Neuronal stem cell (in vitro differentiated cells): Measurements from ENCODE around the gene HOXD9.
A peak's percentile ranks its signal among the peaks of the same experiment; 100 is the strongest.

Experiments used
- DNase-seq: peaks from one replicate; pipeline ENCODE4 v3.0.0-alpha.2; 2013; ENCODE audit warnings: low spot score
- H2AFZ ChIP-seq: one replicate; pipeline ENCODE4 v1.6.1; 2013; ENCODE audit warnings: mild to moderate bottlenecking, low read length, inconsistent platforms
- H2AK5ac ChIP-seq: 2 replicates; pipeline ENCODE4 v1.6.1; 2013; ENCODE audit warnings: low read depth, mild to moderate bottlenecking, inconsistent platforms, low read length, moderate library complexity, mixed read lengths
- H2BK120ac ChIP-seq: 2 replicates; pipeline ENCODE4 v1.6.1; 2013; ENCODE audit warnings: low read depth, mild to moderate bottlenecking, inconsistent platforms, low read length, moderate library complexity, mixed read lengths
- H2BK12ac ChIP-seq: one replicate; pipeline ENCODE4 v1.6.1; 2013; ENCODE audit warnings: low read length, inconsistent platforms
- H2BK15ac ChIP-seq: 2 replicates; pipeline ENCODE4 v1.6.1; 2013; ENCODE audit warnings: mild to moderate bottlenecking, low read length, inconsistent platforms, mixed read lengths
- H2BK5ac ChIP-seq: one replicate; pipeline ENCODE4 v1.6.1; 2013; ENCODE audit warnings: inconsistent platforms, mild to moderate bottlenecking, low read length, moderate library complexity
- H3K14ac ChIP-seq: one replicate; pipeline ENCODE4 v1.6.1; 2013; ENCODE audit warnings: low read length, inconsistent platforms
- H3K18ac ChIP-seq: 2 replicates; pipeline ENCODE4 v1.6.1; 2013; ENCODE audit warnings: low read length, inconsistent platforms
- H3K23ac ChIP-seq: 2 replicates; pipeline ENCODE4 v1.6.1; 2013; ENCODE audit warnings: low read depth, mild to moderate bottlenecking, mixed read lengths, low read length, inconsistent platforms; ENCODE audit not compliant: poor library complexity
- H3K27ac ChIP-seq: replicated peaks from 3 replicates; pipeline ENCODE4 v1.5.1; 2013; ENCODE audit warnings: low read length, inconsistent platforms
- H3K27me3 ChIP-seq, 3 experiments: 2 replicates each; pipeline ENCODE4 v1.6.1; 2013; ENCODE audit warnings: low read length in 3 of 3, mild to moderate bottlenecking in 2 of 3, inconsistent platforms in 1 of 3, low read depth in 1 of 3, mixed read lengths in 1 of 3, moderate library complexity in 1 of 3; ENCODE audit not compliant: control insufficient read depth in 3 of 3, insufficient read depth in 3 of 3
- H3K36me3 ChIP-seq, 2 donors: replicated peaks in 1 of 2; 2 replicates each; pipeline ENCODE4 v1.6.1; 2013; ENCODE audit warnings: low read length in 2 of 2; ENCODE audit not compliant: control insufficient read depth in 2 of 2, insufficient read depth in 2 of 2
- H3K4ac ChIP-seq: 2 replicates; pipeline ENCODE4 v1.6.1; 2013; ENCODE audit warnings: inconsistent platforms, mild to moderate bottlenecking, low read length, moderate library complexity
- H3K4me1 ChIP-seq, 2 donors: 1 replicate in 1 of 2; 2 replicates in 1 of 2; pipeline ENCODE4 v1.6.1; 2013; ENCODE audit warnings: low read length in 2 of 2, low read depth in 1 of 2; ENCODE audit not compliant: control insufficient read depth in 2 of 2, insufficient read depth in 1 of 2
- H3K4me2 ChIP-seq: one replicate; pipeline ENCODE4 v1.6.1; 2013; ENCODE audit warnings: mild to moderate bottlenecking, low read length, inconsistent platforms; ENCODE audit not compliant: insufficient read depth, poor library complexity, severe bottlenecking
- H3K4me3 ChIP-seq, 2 donors: 2 replicates each; pipeline ENCODE4 v1.5.1; 2013; ENCODE audit warnings: low read length in 2 of 2, mild to moderate bottlenecking in 2 of 2, inconsistent platforms in 1 of 2, moderate library complexity in 1 of 2
- H3K79me1 ChIP-seq: one replicate; pipeline ENCODE4 v1.6.1; 2013; ENCODE audit warnings: low read depth, mild to moderate bottlenecking, inconsistent platforms, low read length, moderate library complexity
- H3K9ac ChIP-seq: one replicate; pipeline ENCODE4 v1.6.1; 2013; ENCODE audit warnings: mild to moderate bottlenecking, low read depth, low read length, inconsistent platforms; ENCODE audit not compliant: poor library complexity
- H3K9me3 ChIP-seq, 2 donors: replicated peaks in 1 of 2; 2 replicates each; pipeline versions ENCODE3 to v1.6.1; 2013; ENCODE audit warnings: low read length in 2 of 2, mild to moderate bottlenecking in 2 of 2, inconsistent platforms in 1 of 2, low read depth in 1 of 2, mixed read lengths in 1 of 2, moderate library complexity in 1 of 2; ENCODE audit not compliant: control insufficient read depth in 2 of 2, insufficient read depth in 1 of 2
- H4K8ac ChIP-seq: one replicate; pipeline ENCODE4 v1.6.1; 2013; ENCODE audit warnings: low read depth, mild to moderate bottlenecking, inconsistent platforms, low read length, moderate library complexity
- H4K91ac ChIP-seq: one replicate; pipeline ENCODE4 v1.6.1; 2013; ENCODE audit warnings: low read length, low read depth, mild to moderate bottlenecking, inconsistent platforms; ENCODE audit not compliant: poor library complexity
- WGBS, 2 donors: extraction: QIAGEN DNeasy Blood & Tissue Kit; methylation state at CpG; one replicate each; pipeline ENCODE4 v1.1.7; 2013; ENCODE audit warnings: missing lambda C conversion rate in 2 of 2, mixed read lengths in 1 of 2; ENCODE audit not compliant: insufficient read length in 2 of 2, insufficient replicate concordance in 1 of 2; ENCODE audit errors: extremely low coverage in 2 of 2; 5-methylcytosine and 5-hydroxymethylcytosine counted together

HOXD9 gene

GRCh38 chr2:176111846-176112374 is 10.6 kb upstream of the HOXD9 start:
- Histone ChIP-seq H2AFZ (no peak overlapping the region), H3K27ac (no peak overlapping the region), H3K4me2 (no peak overlapping the region), H3K14ac (no peak overlapping the region), H3K27me3 (peaks cover 51 to 98% (median 96%) of the 10 kb centered on the region in 3 experiments), H3K9me3 (peaks cover 4% of the 10 kb centered on the region in 2 donors), H3K36me3 (no peaks in the 10 kb centered on the region), H3K18ac (no peak overlapping the region), H3K9ac (peak overlapping the region; percentile 60), H2BK15ac (no peak overlapping the region), H3K4me1 (peaks cover 0 to 1% of the 10 kb centered on the region in 2 donors), H3K4me3 (no peak overlapping the region), H2AK5ac (no peak overlapping the region), H3K4ac (no peak overlapping the region), H2BK5ac (no peak overlapping the region), H3K79me1 (no peaks in the 10 kb centered on the region), H4K91ac (no peak overlapping the region), H4K8ac (no peak overlapping the region), H3K23ac (no peak overlapping the region), H2BK12ac (no peak overlapping the region), H2BK120ac (no peak overlapping the region)
- no peak for DNase-seq
- WGBS, 2 donors, result no CpG with 5 or more reads among the region's 29 CpGs

- no peak for DNase-seq
- H3K4me1 ChIP-seq, result no peaks in the 10 kb centered on the region
- H3K4me3 ChIP-seq, result no peak overlapping the region
- H2BK15ac ChIP-seq, result no peak overlapping the region
- no peaks in the 10 kb centered on the region for H3K36me3 ChIP-seq
- no peak overlapping the region for H3K18ac ChIP-seq
- H3K9me3 ChIP-seq, result peaks cover 5 to 7% of the 10 kb centered on the region in 2 donors
- no peak overlapping the region for H3K4me2 ChIP-seq
- no peak overlapping the region for H3K9ac ChIP-seq
- H2AK5ac ChIP-seq, result no peak overlapping the region
- no peak overlapping the region for H3K27ac ChIP-seq
- H2BK120ac ChIP-seq, result no peak overlapping the region
- no peak overlapping the region for H4K91ac ChIP-seq
- no peak overlapping the region for H4K8ac ChIP-seq
- no peak overlapping the region for H2BK12ac ChIP-seq
- H3K79me1 ChIP-seq, result no peaks in the 10 kb centered on the region
- peaks cover 49 to 99% (median 97%) of the 10 kb centered on the region in 3 experiments for H3K27me3 ChIP-seq
- H3K23ac ChIP-seq, result no peak overlapping the region
- H2BK5ac ChIP-seq, result no peak overlapping the region
- H2AFZ ChIP-seq, result no peak overlapping the region
- H3K4ac ChIP-seq, result no peak overlapping the region
- H3K14ac ChIP-seq, result no peak overlapping the region
- no CpG with 5 or more reads among the region's 40 CpGs for WGBS, 2 donors
These were observed 9.9 kb upstream of the HOXD9 start for GRCh38 chr2:176112375-176113302.

- H4K91ac ChIP-seq, result no peak overlapping the region
- peaks cover 43 to 99% (median 96%) of the 10 kb centered on the region in 3 experiments for H3K27me3 ChIP-seq
- H2AFZ ChIP-seq, result no peak overlapping the region
- H3K36me3 ChIP-seq, result no peaks in the 10 kb centered on the region
- no peak overlapping the region for H3K23ac ChIP-seq
- H3K4me2 ChIP-seq, result no peak overlapping the region
- H3K4ac ChIP-seq, result no peak overlapping the region
- H3K79me1 ChIP-seq, result no peaks in the 10 kb centered on the region
- H2AK5ac ChIP-seq, result no peak overlapping the region
- H3K9me3 ChIP-seq, result peaks cover 5 to 7% of the 10 kb centered on the region in 2 donors
- H3K9ac ChIP-seq, result no peak overlapping the region
- no peak for DNase-seq
- H4K8ac ChIP-seq, result no peak overlapping the region
- H2BK120ac ChIP-seq, result no peak overlapping the region
- no peak overlapping the region for H3K4me3 ChIP-seq
- H3K4me1 ChIP-seq, result no peaks in the 10 kb centered on the region
- H2BK12ac ChIP-seq, result no peak overlapping the region
- H3K14ac ChIP-seq, result no peak overlapping the region
- H3K18ac ChIP-seq, result no peak overlapping the region
- H2BK15ac ChIP-seq, result no peak overlapping the region
- no peak overlapping the region for H3K27ac ChIP-seq
- no CpG with 5 or more reads among the region's 26 CpGs for WGBS, 2 donors
- H2BK5ac ChIP-seq, result no peak overlapping the region
These were observed 8.2 kb upstream of the HOXD9 start for GRCh38 chr2:176114120-176114929.
